GM23338 (cell line): ENCODE measurements around the gene UGT1A4. TPM values are rescaled to one million over a fixed set of nuclear protein-coding genes. Genes with fewer than 3 reads are reported as not detected.

Source experiments
- ATAC-seq: fragments of 200-7000 bp; cut with Tn5 transposase; 3 replicates; pipeline ENCODE4 v1.9.1; 2020
- DNase-seq: peaks from one replicate; pipeline ENCODE4 v3.0.0-alpha.2; 2015; ENCODE audit warnings: low spot score
- H2AFZ ChIP-seq: fragments of 200-600 bp; sonication (generic); 2 replicates; pipeline ENCODE4 v1.8.0; 2016; ENCODE audit warnings: antibody characterized with exemption, mild to moderate bottlenecking, moderate library complexity
- H3F3A ChIP-seq: fragments of 200-600 bp; sonication (generic); replicated peaks from 2 replicates; pipeline ENCODE4 v1.8.0; 2017; ENCODE audit warnings: antibody characterized with exemption, mixed run types, low read depth
- H3K27ac ChIP-seq: fragments of 200-600 bp; sonication (generic); 2 replicates; pipeline ENCODE4 v1.6.1; 2016; ENCODE audit warnings: low read depth
- H3K27me3 ChIP-seq: fragments of 200-600 bp; sonication (generic); 2 replicates; pipeline ENCODE4 v1.8.0; 2016; ENCODE audit warnings: mild to moderate bottlenecking, mixed run types, moderate library complexity; ENCODE audit not compliant: insufficient read depth
- H3K36me3 ChIP-seq: fragments of 200-600 bp; sonication (generic); 2 replicates; pipeline ENCODE4 v1.8.0; 2016; ENCODE audit warnings: mild to moderate bottlenecking; ENCODE audit not compliant: insufficient read depth
- H3K4me1 ChIP-seq: fragments of 200-600 bp; sonication (generic); 2 replicates; pipeline ENCODE4 v1.8.0; 2016; ENCODE audit warnings: mild to moderate bottlenecking, moderate library complexity; ENCODE audit not compliant: insufficient read depth
- H3K4me2 ChIP-seq: fragments of 200-600 bp; sonication (generic); 2 replicates; pipeline ENCODE4 v1.7.1; 2017; ENCODE audit warnings: mixed run types
- H3K4me3 ChIP-seq: fragments of 200-600 bp; sonication (generic); 2 replicates; pipeline ENCODE4 v1.6.1; 2016; ENCODE audit warnings: mixed run types
- H3K79me2 ChIP-seq: fragments of 200-600 bp; sonication (generic); replicated peaks from 2 replicates; pipeline ENCODE4 v1.8.0; 2017; ENCODE audit warnings: mild to moderate bottlenecking; ENCODE audit not compliant: insufficient read depth
- H3K9me2 ChIP-seq: fragments of 200-600 bp; sonication (generic); 2 replicates; pipeline ENCODE4 v1.8.0; 2017; ENCODE audit not compliant: insufficient read depth
- H4K20me1 ChIP-seq: fragments of 200-600 bp; sonication (generic); replicated peaks from 2 replicates; pipeline ENCODE4 v1.8.0; 2017; ENCODE audit warnings: mild to moderate bottlenecking; ENCODE audit not compliant: insufficient read depth
- H3K27ac Mint-ChIP-seq: 2 replicates; pipeline ENCODE4 v1.8.0; 2020; ENCODE audit warnings: inconsistent platforms, mild to moderate bottlenecking, moderate library complexity, mixed read lengths
- H3K27me3 Mint-ChIP-seq: 3 replicates; pipeline ENCODE4 v1.8.0; 2022; ENCODE audit warnings: low read depth, mild to moderate bottlenecking, moderate library complexity, mixed read lengths, inconsistent platforms; ENCODE audit not compliant: insufficient read depth, poor library complexity
- H3K36me3 Mint-ChIP-seq: 3 replicates; pipeline ENCODE4 v1.8.0; 2021; ENCODE audit warnings: low read depth, mild to moderate bottlenecking, inconsistent platforms, moderate library complexity, mixed read lengths
- H3K4me1 Mint-ChIP-seq: 3 replicates; pipeline ENCODE4 v1.8.0; 2020; ENCODE audit warnings: mild to moderate bottlenecking, inconsistent platforms, mixed read lengths
- H3K4me3 Mint-ChIP-seq: 3 replicates; pipeline ENCODE4 v1.8.0; 2021; ENCODE audit warnings: moderate library complexity, mild to moderate bottlenecking, inconsistent platforms, mixed read lengths
- H3K9me3 Mint-ChIP-seq: 3 replicates; pipeline ENCODE4 v1.8.0; 2020; ENCODE audit warnings: moderate library complexity, mild to moderate bottlenecking, inconsistent platforms, mixed read lengths
- CREB1 ChIP-seq: fragments of 250-450 bp; sonication (Bioruptor Pico); IDR thresholded peaks from 2 replicates; pipeline ENCODE4 v1.5.0; 2020; ENCODE audit warnings: low read depth, mild to moderate bottlenecking, moderate library complexity
- EZH2 ChIP-seq: fragments of 200-600 bp; sonication (generic); IDR thresholded peaks from one replicate; pipeline ENCODE4 v1.8.0; 2017; ENCODE audit warnings: antibody characterized with exemption, mild to moderate bottlenecking, low read depth; ENCODE audit not compliant: unreplicated experiment
- EZH2phosphoT487 ChIP-seq: fragments of 200-600 bp; sonication (generic); IDR thresholded peaks from one replicate; pipeline ENCODE4 v1.8.1; 2018; ENCODE audit warnings: antibody characterized with exemption; ENCODE audit not compliant: unreplicated experiment
- JUNB ChIP-seq: IDR thresholded peaks from one replicate; pipeline ENCODE4 v1.6.1; 2016; ENCODE audit warnings: antibody characterized with exemption; ENCODE audit not compliant: unreplicated experiment
- NANOG ChIP-seq: IDR thresholded peaks from 2 replicates; pipeline ENCODE4 v1.6.1; 2016; ENCODE audit warnings: antibody characterized with exemption, borderline replicate concordance
- POLR2AphosphoS5 ChIP-seq: IDR thresholded peaks from 2 replicates; pipeline ENCODE4 v1.6.1; 2016; ENCODE audit warnings: antibody characterized with exemption, low read depth
- STAT1 ChIP-seq: IDR thresholded peaks from one replicate; pipeline ENCODE4 v1.6.1; 2016; ENCODE audit warnings: antibody characterized with exemption; ENCODE audit not compliant: unreplicated experiment
- ZNF114 ChIP-seq: fragments of 250-450 bp; sonication (Bioruptor Pico); IDR thresholded peaks from 2 replicates; pipeline ENCODE4 v1.5.0; 2020; ENCODE audit warnings: mild to moderate bottlenecking, moderate library complexity
- ZNF331 ChIP-seq: fragments of 250-450 bp; sonication (Bioruptor Pico); IDR thresholded peaks from 2 replicates; pipeline ENCODE4 v1.5.0; 2020; ENCODE audit warnings: low read depth, mild to moderate bottlenecking, moderate library complexity
- ZNF462 ChIP-seq: fragments of 250-450 bp; sonication (Bioruptor Pico); IDR thresholded peaks from 2 replicates; pipeline ENCODE4 v1.5.0; 2020; ENCODE audit warnings: mild to moderate bottlenecking, moderate library complexity
- polyA plus RNA-seq: library from polyadenylated mRNA; unstranded; fragments of >200 nt; fragmentation: Nextera tagmentation; extraction: Ambion mirVana; gene quantifications from 2 replicates; pipeline ENCODE4 v1.2.1, GENCODE V29; 2016
- total RNA-seq: library from RNA; depleted of rRNA; stranded (reverse); fragments of >200 nt; shearing (Covaris generic); gene quantifications from 2 replicates; pipeline ENCODE4 v1.2.3, GENCODE V29; 2014
- TF ChIP-seq, protein P1 (sequence below): IDR thresholded peaks from 2 replicates; pipeline ENCODE4 v1.6.1; 2016; ENCODE audit warnings: antibody characterized with exemption

UGT1A4 gene
- total and polyA plus RNA-seq, 2 experiments from 2014 or later: not detected

GRCh38 chr2:233672886-233673285 is 45.6 kb upstream of the UGT1A4 start (continued):
- TF ChIP-seq JUNB (no peak), NANOG (no peak), ZNF331 (CRISPR knock-in tag) (no peak), STAT1 (no peak), EZH2 (no peak), CREB1 (CRISPR knock-in tag) (no peak), ZNF462 (CRISPR knock-in tag) (no peak)
- TF ChIP-seq, protein P1, sequence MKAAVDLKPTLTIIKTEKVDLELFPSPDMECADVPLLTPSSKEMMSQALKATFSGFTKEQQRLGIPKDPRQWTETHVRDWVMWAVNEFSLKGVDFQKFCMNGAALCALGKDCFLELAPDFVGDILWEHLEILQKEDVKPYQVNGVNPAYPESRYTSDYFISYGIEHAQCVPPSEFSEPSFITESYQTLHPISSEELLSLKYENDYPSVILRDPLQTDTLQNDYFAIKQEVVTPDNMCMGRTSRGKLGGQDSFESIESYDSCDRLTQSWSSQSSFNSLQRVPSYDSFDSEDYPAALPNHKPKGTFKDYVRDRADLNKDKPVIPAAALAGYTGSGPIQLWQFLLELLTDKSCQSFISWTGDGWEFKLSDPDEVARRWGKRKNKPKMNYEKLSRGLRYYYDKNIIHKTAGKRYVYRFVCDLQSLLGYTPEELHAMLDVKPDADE: no peak

DNA sequence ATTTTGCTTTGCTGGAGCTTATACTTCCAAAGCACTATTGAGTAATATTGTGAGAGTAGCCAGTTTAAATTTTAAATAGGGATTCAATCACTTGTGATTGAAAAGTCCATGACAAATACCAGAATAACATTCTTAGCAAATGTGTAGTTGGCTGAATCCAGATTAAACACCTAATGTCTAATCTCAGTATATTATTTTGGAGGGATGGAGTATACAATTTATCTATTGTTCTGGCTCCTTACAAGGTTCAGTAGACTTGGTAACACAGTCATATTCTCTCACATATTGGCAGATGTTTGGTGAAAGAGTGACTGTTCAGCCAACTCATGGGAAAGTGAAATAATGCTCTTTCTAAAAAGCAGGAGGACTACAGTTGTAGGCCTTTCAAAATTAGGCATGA is 44.6 kb upstream of the UGT1A4 start:
- no peak overlapping the region for H3K4me3 Mint-ChIP-seq
- no peaks in the 10 kb centered on the region for H3K36me3 Mint-ChIP-seq
- Histone ChIP-seq H3F3A (no peaks in the 10 kb centered on the region), H3K9me2 (no peaks in the 10 kb centered on the region), H3K36me3 (no peaks in the 10 kb centered on the region), H3K27me3 (no peaks in the 10 kb centered on the region), H3K4me1 (no peaks in the 10 kb centered on the region; the same call in 1 of the 2 replicates), H2AFZ (no peak overlapping the region), H3K79me2 (no peaks in the 10 kb centered on the region), H3K4me3 (no peak overlapping the region), H3K4me2 (no peak overlapping the region), H3K27ac (no peak overlapping the region), H4K20me1 (no peaks in the 10 kb centered on the region)
- H3K27ac Mint-ChIP-seq: no peak overlapping the region
- no peak for DNase-seq
- ATAC-seq: no peak
- no peaks in the 10 kb centered on the region for H3K27me3 Mint-ChIP-seq
- peaks cover 6% of the 10 kb centered on the region; the same call in 2 of the 3 replicates for H3K4me1 Mint-ChIP-seq
- no peaks in the 10 kb centered on the region; the same call in 1 of the 3 replicates for H3K9me3 Mint-ChIP-seq
- TF ChIP-seq CREB1 (CRISPR knock-in tag): no peak
- TF ChIP-seq, protein P1: no peak
- no peak for TF ChIP-seq EZH2phosphoT487
- no peak for TF ChIP-seq EZH2
- TF ChIP-seq JUNB: no peak
- no peak for TF ChIP-seq POLR2AphosphoS5
- no peak for TF ChIP-seq ZNF114 (CRISPR knock-in tag)
- TF ChIP-seq ZNF331 (CRISPR knock-in tag): no peak
